ENCODE results near the gene ERCC6. TPM values are rescaled to one million over a fixed set of nuclear protein-coding genes. Genes with fewer than 3 reads are reported as not detected.

ERCC6 gene
- total and polyA plus RNA-seq, 2 donors (not counting 3 experiments of a cell fraction or from before 2014, with no cell fraction given), result 15.3 to 39.6 TPM

GRCh38 chr10:49523301-49523700, 15.6 kb downstream of the ERCC6 start:
- ChIA-PET CTCF (interaction anchor here (1.5 to 7.6 kb wide), 4 partner anchors 11 to 865 kb away, joined by 3 to 99 read pairs (median 8); no protein-coding TSS in a partner anchor), POLR2A (interaction anchor here (1.1 kb wide), 1 partner anchor 12 kb away, joined by 5 read pairs; no protein-coding TSS in a partner anchor)
- Histone ChIP-seq H3K79me2 (ENCODE audit: control insufficient read depth, insufficient read depth, low read length) (peaks cover 83% of the 10 kb centered on the region), H3K36me3 (ENCODE audit: control insufficient read depth in 2 of 2, extremely low read depth in 1 of 2, insufficient read depth in 2 of 2, low read length in 2 of 2) (peaks cover 22 to 57% of the 10 kb centered on the region in 2 experiments), H3K9me1 (replicated peaks; ENCODE audit: control insufficient read depth, extremely low read depth, insufficient read depth, low read length) (no peaks in the 10 kb centered on the region), H3K4me2 (ENCODE audit: insufficient read depth, low read length) (no peak overlapping the region), H3K4me1 (ENCODE audit: control insufficient read depth, extremely low read depth, insufficient read depth, low read length) (no peaks in the 10 kb centered on the region), H3K9ac (replicated peaks; ENCODE audit: extremely low read depth, insufficient read depth, low read length) (no peak overlapping the region), H3K9me3 (replicated peaks; ENCODE audit: control insufficient read depth, insufficient read depth, low read length) (no peaks in the 10 kb centered on the region), H3K4me3 (replicated peaks in 1 of 3; ENCODE audit: insufficient read depth in 1 of 3, low read depth in 1 of 3, low read length in 3 of 3) (no peak overlapping the region), H3K27ac (ENCODE audit: insufficient read depth, low read depth, low read length) (no peak overlapping the region), H2AFZ (ENCODE audit: low read depth, low read length) (no peak overlapping the region), H4K20me1 (replicated peaks; ENCODE audit: control insufficient read depth, extremely low read depth, insufficient read depth, low read length) (no peaks in the 10 kb centered on the region), H3K27me3 (ENCODE audit: control insufficient read depth in 2 of 2, insufficient read depth in 2 of 2, low read length in 2 of 2) (no peaks in the 10 kb centered on the region)
- TF ChIP-seq GATA2 (IDR thresholded peaks at IDR 0.05; ENCODE audit: insufficient read depth, insufficient read length, low read depth, low read length) (no peak), JUN (IDR thresholded peaks at IDR 0.05; ENCODE audit: borderline replicate concordance, insufficient read depth, insufficient read length, low read depth) (no peak), POLR2A (IDR thresholded peaks at IDR 0.05; ENCODE audit: low read depth, low read length) (no peak), MYC (IDR thresholded peaks at IDR 0.05; ENCODE audit: low read depth, low read length) (no peak), MAX (IDR thresholded peaks at IDR 0.05; ENCODE audit: insufficient read depth, insufficient read length) (no peak), EZH2 (IDR thresholded peaks at IDR 0.05; ENCODE audit: borderline replicate concordance, low read depth, low read length, severe bottlenecking) (no peak), POLR2AphosphoS5 (IDR thresholded peaks at IDR 0.05; ENCODE audit: insufficient read depth, low read depth, low read length) (no peak), CTCF (IDR thresholded peaks at IDR 0.05; ENCODE audit: extremely low read depth in 1 of 2, insufficient read depth in 1 of 2, low read depth in 1 of 2, low read length in 2 of 2) (no peak), FOS (IDR thresholded peaks at IDR 0.05; ENCODE audit: borderline replicate concordance, insufficient read depth, low read length) (no peak)
- dilution Hi-C loops (cut with MboI; ENCODE audit: extremely low pct_ligation_motif_present, low sequenced_read_pairs) (no loop called here), intact Hi-C loops (cut with micrococcal nuclease) (no loop called here)
- BruUV-seq (replicated peaks), result no TSS peak
- no peak for DNase-seq (ENCODE audit: low read depth, low spot score)
- peak; percentile 38 for FAIRE-seq
